ENCODE data around the gene LUZP1.

DNA sequence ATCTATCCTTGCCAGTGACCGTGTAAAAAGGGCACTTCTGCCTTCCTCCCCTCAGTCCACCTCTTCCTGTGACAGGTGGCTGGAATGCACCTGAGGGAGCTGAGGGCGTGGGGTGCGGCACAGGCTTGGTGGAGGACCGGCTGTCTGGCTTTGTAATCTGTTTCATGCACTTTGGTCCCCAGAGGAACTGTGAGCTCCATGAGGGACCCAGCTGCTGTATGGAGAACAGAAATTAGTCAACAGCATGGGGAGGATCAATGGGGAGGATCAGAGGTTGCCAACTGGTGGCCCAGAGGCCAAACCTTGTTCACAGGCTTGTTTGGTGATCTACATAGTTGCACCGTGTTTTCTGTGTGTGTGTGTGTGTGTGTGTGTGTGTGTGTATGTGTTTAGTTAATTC lies 19.0 kb upstream of the LUZP1 start:
- no peak for TF ChIP-seq POLR2A (IDR thresholded peaks at IDR 0.05)
- TF ChIP-seq, protein P1, sequence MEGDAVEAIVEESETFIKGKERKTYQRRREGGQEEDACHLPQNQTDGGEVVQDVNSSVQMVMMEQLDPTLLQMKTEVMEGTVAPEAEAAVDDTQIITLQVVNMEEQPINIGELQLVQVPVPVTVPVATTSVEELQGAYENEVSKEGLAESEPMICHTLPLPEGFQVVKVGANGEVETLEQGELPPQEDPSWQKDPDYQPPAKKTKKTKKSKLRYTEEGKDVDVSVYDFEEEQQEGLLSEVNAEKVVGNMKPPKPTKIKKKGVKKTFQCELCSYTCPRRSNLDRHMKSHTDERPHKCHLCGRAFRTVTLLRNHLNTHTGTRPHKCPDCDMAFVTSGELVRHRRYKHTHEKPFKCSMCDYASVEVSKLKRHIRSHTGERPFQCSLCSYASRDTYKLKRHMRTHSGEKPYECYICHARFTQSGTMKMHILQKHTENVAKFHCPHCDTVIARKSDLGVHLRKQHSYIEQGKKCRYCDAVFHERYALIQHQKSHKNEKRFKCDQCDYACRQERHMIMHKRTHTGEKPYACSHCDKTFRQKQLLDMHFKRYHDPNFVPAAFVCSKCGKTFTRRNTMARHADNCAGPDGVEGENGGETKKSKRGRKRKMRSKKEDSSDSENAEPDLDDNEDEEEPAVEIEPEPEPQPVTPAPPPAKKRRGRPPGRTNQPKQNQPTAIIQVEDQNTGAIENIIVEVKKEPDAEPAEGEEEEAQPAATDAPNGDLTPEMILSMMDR (IDR thresholded peaks at IDR 0.05): no peak
